Small intestine (tissue), 7 donors: ENCODE measurements around the gene SZRD1. TPM values are rescaled to one million over a fixed set of nuclear protein-coding genes. Genes with fewer than 3 reads are reported as not detected.

Source experiments
- DNase-seq, 2 donors: peaks; one replicate each; pipeline versions ENCODE4 v3.0.0 to v3.0.0-alpha.2; 2013
- FAIRE-seq: peaks from 2 replicates; lab custom pipeline; 2012; peaks lifted over from hg19 to GRCh38; lab: Jason Lieb, UNC
- H3K27ac ChIP-seq, 3 donors: one replicate each; pipeline ENCODE4 v1.5.1; 2013; ENCODE audit warnings: low read length in 2 of 3, mild to moderate bottlenecking in 2 of 3, control low read depth in 1 of 3, inconsistent platforms in 1 of 3, low read depth in 1 of 3, moderate library complexity in 1 of 3
- H3K27me3 ChIP-seq, 3 donors: one replicate each; pipeline ENCODE4 v1.6.1; 2013; ENCODE audit warnings: low read length in 3 of 3, inconsistent platforms in 1 of 3; ENCODE audit not compliant: control insufficient read depth in 3 of 3, insufficient read depth in 3 of 3
- H3K36me3 ChIP-seq, 3 donors: one replicate each; pipeline ENCODE4 v1.6.1; 2013; ENCODE audit warnings: low read length in 3 of 3, inconsistent platforms in 1 of 3, low read depth in 1 of 3, mild to moderate bottlenecking in 1 of 3, moderate library complexity in 1 of 3; ENCODE audit not compliant: control insufficient read depth in 3 of 3, insufficient read depth in 2 of 3
- H3K4me1 ChIP-seq, 3 donors: one replicate each; pipeline ENCODE4 v1.6.1; 2013; ENCODE audit warnings: low read length in 2 of 3, inconsistent platforms in 1 of 3, low read depth in 1 of 3, mild to moderate bottlenecking in 1 of 3, moderate library complexity in 1 of 3; ENCODE audit not compliant: control insufficient read depth in 3 of 3, insufficient read depth in 2 of 3
- H3K4me3 ChIP-seq, 3 donors: one replicate each; pipeline ENCODE4 v1.5.1; 2013; ENCODE audit warnings: low read length in 3 of 3, control low read depth in 1 of 3, inconsistent platforms in 1 of 3, low read depth in 1 of 3, mild to moderate bottlenecking in 1 of 3, moderate library complexity in 1 of 3
- H3K9me3 ChIP-seq, 2 donors: one replicate each; pipeline ENCODE4 v1.6.1; 2013; ENCODE audit warnings: low read depth in 1 of 2, low read length in 1 of 2; ENCODE audit not compliant: control insufficient read depth in 2 of 2, insufficient read depth in 1 of 2
- WGBS, 3 donors: extraction: QIAGEN DNeasy Blood & Tissue Kit; methylation state at CpG; one replicate each; pipeline ENCODE4 v1.1.7; 2013; 5-methylcytosine and 5-hydroxymethylcytosine counted together
- polyA plus RNA-seq, 4 donors: library from polyadenylated mRNA; stranded (reverse) in 3 of 4; unstranded in 1 of 4; fragments of 200-250 nt in 3 of 4; fragments of 120-200 nt in 1 of 4; gene quantifications; one replicate each; pipeline versions ENCODE4 v1.2.1 to v1.2.3, GENCODE V29; 2013
- donor health status: healthy with polysubstance abuse.
- donor health status: control.
- donor health status: control.
- donor health status: Bipolar disorder and iron deficiency.
- donor health status: healthy.

SZRD1 gene
- polyA plus RNA-seq, 4 donors, result 72.2 to 98.8 (median 79.7) TPM

- no peak for FAIRE-seq
- WGBS, 3 donors, result 53 to 62% (median 61%) methylated on average over 2 of the region's 2 CpGs
- Histone ChIP-seq H3K27ac (no peak overlapping the region), H3K4me3 (no peak overlapping the region), H3K4me1 (no peaks in the 10 kb centered on the region), H3K27me3 (peaks cover 0 to 3% (median 0%) of the 10 kb centered on the region in 3 donors), H3K9me3 (no peaks in the 10 kb centered on the region), H3K36me3 (no peaks in the 10 kb centered on the region)
- DNase-seq, result no peak
Measured at GRCh38 chr1:16434501-16434900, 67.5 kb downstream of the SZRD1 start.

- FAIRE-seq, result no peak
- 60 to 70% (median 67%) methylated on average over 3 of the region's 3 CpGs for WGBS, 3 donors
Measured at GRCh38 chr1:16436946-16437474, 70.0 kb downstream of the SZRD1 start, which contains the start of gene SPATA21. SPATA21 (minus strand) TSS chr1:16437424; CDS start chr1:16431371, 6,053 bp downstream.

DNA sequence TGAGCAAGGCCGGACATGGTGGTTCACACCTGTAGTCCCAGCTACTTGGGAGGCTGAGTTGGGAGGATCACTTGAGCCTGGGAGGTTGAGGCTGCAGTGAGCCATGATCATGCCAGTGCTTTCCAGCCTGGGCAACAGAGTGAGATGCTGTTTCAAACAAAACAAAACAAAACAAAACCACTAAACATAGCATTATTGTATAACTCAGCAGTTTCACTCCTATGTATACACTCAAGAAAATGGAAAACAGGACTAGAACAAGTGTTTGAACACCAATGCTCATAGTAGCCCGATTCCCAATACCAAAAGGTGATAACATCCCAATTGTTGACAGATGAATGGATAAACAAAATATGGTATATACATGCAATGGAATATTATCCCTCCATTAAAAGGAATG, 71.5 kb downstream of the SZRD1 start:
- H3K27me3 ChIP-seq, result no peaks in the 10 kb centered on the region
- no peak overlapping the region for H3K4me3 ChIP-seq
- H3K9me3 ChIP-seq, result no peaks in the 10 kb centered on the region
- H3K36me3 ChIP-seq, result peaks cover 0 to 16% (median 4%) of the 10 kb centered on the region in 3 donors
- H3K27ac ChIP-seq, result no peak overlapping the region
- DNase-seq (no peak), FAIRE-seq (no peak)
- WGBS, 3 donors, result 78 to 90% (median 86%) methylated on average over 2 of the region's 2 CpGs
- peaks cover 0 to 8% (median 3%) of the 10 kb centered on the region in 3 donors for H3K4me1 ChIP-seq

More at GRCh38 chr1:16436946-16437474, 70.0 kb downstream of the SZRD1 start, which contains the start of gene SPATA21:
- Histone ChIP-seq H3K36me3 (peaks cover 0 to 2% (median 0%) of the 10 kb centered on the region in 3 donors), H3K4me1 (peaks cover 0 to 8% (median 3%) of the 10 kb centered on the region in 3 donors), H3K27me3 (peaks cover 0 to 3% (median 0%) of the 10 kb centered on the region in 3 donors), H3K4me3 (no peak within 1 kb of the TSS), H3K27ac (no peak within 1 kb of the TSS), H3K9me3 (no peaks in the 10 kb centered on the region)
- DNase-seq, result no peak

GRCh38 chr1:16438924-16439323, 71.9 kb downstream of the SZRD1 start:
- no peak for DNase-seq
- Histone ChIP-seq H3K36me3 (peaks cover 0 to 20% (median 4%) of the 10 kb centered on the region in 3 donors), H3K4me1 (peaks cover 0 to 8% (median 3%) of the 10 kb centered on the region in 3 donors), H3K9me3 (no peaks in the 10 kb centered on the region), H3K27me3 (no peaks in the 10 kb centered on the region), H3K27ac (no peak overlapping the region), H3K4me3 (no peak overlapping the region)
- FAIRE-seq, result no peak
- 76 to 83% (median 81%) methylated on average over 2 of the region's 2 CpGs for whole genome bisulfite sequencing, 3 donors

DNA sequence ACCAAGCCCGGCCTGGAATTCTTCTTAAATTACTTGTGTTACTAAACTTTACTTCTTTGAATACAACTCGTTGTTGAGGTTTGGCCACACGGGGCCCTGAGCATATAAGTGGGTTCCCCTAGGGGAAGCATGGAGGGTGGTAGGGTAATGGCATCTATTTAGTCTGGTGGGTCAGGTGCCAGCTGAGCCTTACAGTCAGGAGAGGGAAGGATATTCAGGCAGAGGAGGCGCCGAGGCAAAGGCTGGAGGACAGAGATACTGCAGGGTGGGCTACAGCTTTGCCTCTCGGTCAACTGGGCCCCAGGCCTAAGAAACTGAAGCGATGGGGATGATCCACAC, 73.1 kb downstream of the SZRD1 start:
- Histone ChIP-seq H3K36me3 (peaks cover 3 to 32% (median 4%) of the 10 kb centered on the region in 3 donors), H3K27ac (peak overlapping the region in 2 of 3 donors; percentile 12 to 33), H3K27me3 (no peaks in the 10 kb centered on the region), H3K9me3 (no peaks in the 10 kb centered on the region), H3K4me1 (peaks cover 0 to 8% (median 3%) of the 10 kb centered on the region in 3 donors), H3K4me3 (peak overlapping the region in 1 of 3 donors; percentile 96)
- DNase-seq (no peak), FAIRE-seq (no peak)
- 52 to 58% (median 54%) methylated on average over 7 of the region's 7 CpGs for WGBS, 3 donors

- peaks cover 0 to 8% (median 3%) of the 10 kb centered on the region in 3 donors for H3K4me1 ChIP-seq
- 0% methylated on average over 61 to 68 of the region's 68 CpGs for WGBS, 3 donors
- no peak for FAIRE-seq
- peak within 1 kb of the TSS; percentile 67 to 85 (median 84) for H3K27ac ChIP-seq
- H3K27me3 ChIP-seq, result no peaks in the 10 kb centered on the region
- H3K9me3 ChIP-seq, result no peaks in the 10 kb centered on the region
- H3K4me3 ChIP-seq, result peak within 1 kb of the TSS; percentile 93 to 99 (median 96)
- peaks cover 3 to 36% (median 4%) of the 10 kb centered on the region in 3 donors for H3K36me3 ChIP-seq
- DNase-seq, result peak; percentile 86 to 97
Measured at GRCh38 chr1:16440470-16441281, 73.6 kb downstream of the SZRD1 start, which contains the start of gene NECAP2. NECAP2 (plus strand) TSS chr1:16440724; CDS start chr1:16440762, 38 bp downstream.

- Histone ChIP-seq H3K9me3 (no peaks in the 10 kb centered on the region), H3K4me1 (peaks cover 0 to 8% (median 3%) of the 10 kb centered on the region in 3 donors), H3K27ac (peak overlapping the region; percentile 34 to 85 (median 84)), H3K36me3 (peaks cover 4 to 42% (median 4%) of the 10 kb centered on the region in 3 donors), H3K4me3 (peak overlapping the region; percentile 93 to 99 (median 96)), H3K27me3 (no peaks in the 10 kb centered on the region)
- DNase-seq (peak; percentile 40 to 60), FAIRE-seq (no peak)
- 0 to 1% (median 0%) methylated on average over 12 of the region's 12 CpGs for WGBS, 3 donors
Measured at GRCh38 chr1:16441282-16441665, 74.2 kb downstream of the SZRD1 start.

GRCh38 chr1:16442265-16442664, 75.2 kb downstream of the SZRD1 start:
- no peak overlapping the region for H3K27ac ChIP-seq
- H3K36me3 ChIP-seq, result peaks cover 4 to 47% (median 8%) of the 10 kb centered on the region in 3 donors
- no peak for FAIRE-seq
- no peak overlapping the region for H3K4me3 ChIP-seq
- H3K9me3 ChIP-seq, result no peaks in the 10 kb centered on the region
- H3K4me1 ChIP-seq, result peaks cover 0 to 8% (median 3%) of the 10 kb centered on the region in 3 donors
- H3K27me3 ChIP-seq, result no peaks in the 10 kb centered on the region
- DNase-seq, result no peak
- 87 to 92% (median 88%) methylated on average over 7 of the region's 7 CpGs for WGBS, 3 donors
